GM18951 (cell line): ENCODE data around the gene ADAM8.
"Not testable (repeated sequence)": the region's sequence is repeated elsewhere in the genome, so short reads cannot be mapped to it uniquely, and the experiment has no call there.

Source experiments
- POLR2A ChIP-seq: IDR thresholded peaks from 4 replicates; pipeline ENCODE4 v1.6.1; 2011; ENCODE audit warnings: mild to moderate bottlenecking; ENCODE audit not compliant: insufficient read length, insufficient read depth; ENCODE audit errors: extremely low read depth
- in situ Hi-C: fragments of 300-500 bp; cut with MboI; formaldehyde crosslinking; loops from one replicate; pipeline ENCODE4 v1.12.0; 2022; ENCODE audit warnings: low sequenced_read_pairs, mixed read lengths, inconsistent platforms; ENCODE audit not compliant: unreplicated experiment

Gene ADAM8

GRCh38 chr10:133276435-133277201 is at the start of gene ADAM8:
ADAM8 (minus strand) TSS chr10:133276868; CDS start chr10:133276817, 51 bp downstream.
- peak; percentile 89 for TF ChIP-seq POLR2A
- in situ Hi-C loops = no loop called here

GRCh38 chr10:133326223-133326551 is 49.5 kb upstream of the ADAM8 start:
- TF ChIP-seq POLR2A = no peak
- in situ Hi-C loops = no loop called here

- in situ Hi-C loops = no loop called here
- no peak for TF ChIP-seq POLR2A
These were observed 49.0 kb upstream of the ADAM8 start for GRCh38 chr10:133325440-133326222.

DNA sequence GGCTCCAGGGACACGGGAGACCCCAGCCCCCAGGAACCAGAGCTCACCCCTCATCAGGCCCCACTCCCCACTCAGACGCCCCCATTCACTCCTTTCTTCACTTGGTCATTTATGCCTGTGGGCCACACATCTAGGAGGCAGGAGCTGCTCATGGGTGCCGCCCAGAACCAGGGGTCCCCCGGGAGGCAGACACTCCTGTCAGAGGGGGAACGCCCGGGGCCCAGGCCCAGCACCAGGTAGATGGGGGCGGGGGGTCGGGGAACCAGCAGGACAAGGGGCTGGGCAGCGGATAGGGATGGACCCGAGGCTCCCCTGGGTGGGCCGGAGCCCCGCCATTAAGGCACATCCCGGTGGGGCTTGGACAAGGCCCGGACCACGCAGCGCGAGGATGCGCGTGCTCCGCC is 48.2 kb upstream of the ADAM8 start:
- no peak for TF ChIP-seq POLR2A
- in situ Hi-C loops = no loop called here

- in situ Hi-C loops = no loop called here
- TF ChIP-seq POLR2A = no peak
These were observed 47.6 kb upstream of the ADAM8 start for GRCh38 chr10:133324198-133324792.

DNA sequence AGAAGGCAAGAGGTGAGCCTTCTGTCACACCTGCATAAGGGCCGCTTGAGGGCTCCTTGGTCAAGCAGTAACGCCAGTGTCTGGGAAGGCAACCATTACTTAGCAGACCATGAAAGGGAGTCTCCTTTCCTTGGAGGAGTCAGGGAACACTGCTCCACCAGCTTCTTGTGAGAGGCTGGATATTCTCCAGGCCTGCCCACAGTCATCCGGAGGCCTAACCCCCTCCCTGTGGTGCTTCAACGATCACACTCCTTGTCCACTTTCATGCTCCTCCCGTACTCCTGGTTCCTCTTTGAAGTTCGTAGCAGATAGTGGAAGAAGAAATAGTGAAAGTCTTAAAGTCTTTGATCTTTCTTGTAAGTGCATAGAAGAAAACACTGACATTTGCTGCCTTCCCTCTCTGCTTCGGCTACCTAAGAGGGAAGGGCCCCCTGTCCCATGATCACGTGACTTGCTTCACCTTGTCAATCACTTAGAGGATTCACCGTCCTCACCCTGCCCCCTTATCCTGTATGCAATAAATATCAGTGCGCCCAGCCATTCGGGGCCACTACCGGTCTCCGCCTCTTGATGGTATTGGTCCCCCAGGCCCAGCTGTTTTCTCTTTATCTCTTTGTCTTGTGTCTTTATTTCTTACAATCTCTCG is 45.5 kb upstream of the ADAM8 start:
- in situ Hi-C loops = not testable (repeated sequence)

DNA sequence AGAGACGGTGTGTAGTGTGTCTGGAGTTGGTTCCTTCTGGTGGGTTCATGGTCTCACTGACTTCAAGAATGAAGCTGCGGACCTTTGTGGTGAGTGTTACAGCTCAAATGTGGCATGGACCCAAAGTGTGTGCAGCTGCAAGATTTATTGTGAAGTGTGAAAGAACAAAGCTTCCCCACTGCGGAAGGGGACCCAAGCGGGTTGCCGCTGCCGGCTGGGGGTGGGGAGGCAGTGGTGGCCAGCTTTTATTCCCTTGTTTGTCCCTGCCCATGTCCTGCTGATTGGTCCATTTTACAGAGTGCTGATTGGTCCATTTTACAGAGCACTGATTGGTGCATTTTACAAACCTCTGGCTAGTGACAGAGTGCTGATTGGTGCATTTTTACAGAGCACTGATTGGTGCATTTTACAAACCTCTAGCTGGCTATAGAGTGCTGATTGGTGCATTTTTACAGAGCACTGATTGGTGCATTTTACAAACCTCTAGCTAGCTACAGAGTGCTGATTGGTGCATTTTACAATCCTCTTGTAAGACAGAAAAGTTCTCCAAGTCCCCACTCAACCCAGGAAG is 44.3 kb upstream of the ADAM8 start:
- in situ Hi-C loops = not testable (repeated sequence)

DNA sequence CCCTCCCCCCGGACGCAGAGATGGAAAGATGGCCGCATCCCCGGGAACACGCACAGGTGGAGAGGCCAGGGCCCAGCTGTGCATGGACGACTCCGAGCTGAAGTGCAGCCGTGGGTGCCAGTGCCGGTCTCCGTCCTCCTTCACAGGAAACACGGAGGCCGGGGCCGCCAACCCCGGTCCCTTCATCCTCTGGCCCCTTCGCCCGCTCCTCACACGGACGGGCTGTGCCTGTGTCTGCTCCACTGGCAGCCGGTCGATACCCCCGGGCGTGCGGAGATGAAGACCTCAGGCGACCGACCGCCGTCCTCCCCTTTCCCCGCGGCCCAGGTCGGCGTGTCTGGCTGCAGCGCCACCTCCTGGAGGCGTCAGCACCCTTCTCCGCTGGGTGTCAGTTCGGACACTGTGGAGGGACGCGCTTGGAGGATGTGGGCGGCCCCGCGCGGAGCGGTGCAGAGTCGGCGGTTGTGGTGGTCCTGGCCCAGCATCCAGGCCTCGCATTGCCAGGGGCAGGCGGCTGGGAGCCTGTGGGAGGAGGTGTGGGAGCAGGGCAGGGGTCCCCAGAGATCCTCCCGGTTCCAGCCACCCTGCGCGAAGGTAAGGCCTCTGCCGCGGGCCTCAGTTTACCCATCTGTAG is 41.9 kb upstream of the ADAM8 start:
- TF ChIP-seq POLR2A = no peak
- in situ Hi-C loops = no loop called here

GRCh38 chr10:133316732-133317131 is 40.1 kb upstream of the ADAM8 start:
- in situ Hi-C loops = no loop called here
- TF ChIP-seq POLR2A = no peak

- no peak for TF ChIP-seq POLR2A
- in situ Hi-C loops = no loop called here
These were observed 39.6 kb upstream of the ADAM8 start for GRCh38 chr10:133316266-133316665.

DNA sequence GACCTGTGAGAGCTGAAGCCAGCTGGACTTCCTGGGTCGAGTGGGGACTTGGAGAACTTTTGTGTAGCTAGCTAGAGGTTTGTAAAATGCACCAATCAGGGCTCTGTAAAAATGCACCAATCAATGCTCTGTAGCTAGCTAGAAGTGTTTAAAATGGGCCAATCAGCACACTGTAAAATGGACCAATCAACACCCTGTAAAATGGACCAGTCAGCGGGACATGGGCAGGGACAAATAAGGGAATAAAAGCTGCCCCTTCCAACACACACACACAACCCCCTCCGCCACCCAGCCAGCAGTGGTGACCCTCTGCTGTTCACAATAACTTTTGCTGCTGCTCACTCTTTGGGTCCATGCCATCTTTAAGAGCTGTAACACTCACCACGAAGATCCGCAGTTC is 39.2 kb upstream of the ADAM8 start:
- in situ Hi-C loops = no loop called here
- TF ChIP-seq POLR2A = no peak

DNA sequence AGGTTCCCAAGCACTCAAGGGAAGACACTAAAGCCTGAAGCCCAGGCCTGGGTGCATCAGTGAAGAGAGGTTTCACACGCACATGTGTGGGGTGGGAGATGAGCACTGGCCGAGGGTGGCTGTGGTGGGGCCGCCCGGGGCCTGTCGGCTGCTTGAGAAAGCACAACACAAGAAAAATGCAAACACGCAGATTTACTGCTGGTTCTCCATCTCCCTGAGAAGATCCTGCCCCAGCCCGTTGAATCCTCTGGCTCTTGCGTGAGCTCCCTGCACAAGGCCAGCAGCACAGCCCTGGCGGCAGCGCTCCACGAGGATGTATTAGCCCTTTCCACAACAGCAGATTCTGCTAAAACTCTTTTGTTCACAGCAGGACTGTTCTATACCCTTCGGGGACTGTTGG is 38.2 kb upstream of the ADAM8 start:
- in situ Hi-C loops = no loop called here
- no peak for TF ChIP-seq POLR2A

- TF ChIP-seq POLR2A = no peak
- in situ Hi-C loops = no loop called here
These were observed 36.5 kb upstream of the ADAM8 start for GRCh38 chr10:133313192-133313591.
